ENCODE data around the gene SEZ6.

Gene SEZ6

GRCh38 chr17:28926366-28926765 lies 79.5 kb downstream of the SEZ6 start:
- no peak for DNase-seq (ENCODE audit: low read depth)
- no peak overlapping the region for H3K4me3 ChIP-seq (ENCODE audit: control insufficient read depth, low read depth, low read length)
- no peak for TF ChIP-seq CTCF (IDR thresholded peaks at IDR 0.05; ENCODE audit: control insufficient read depth, insufficient read depth, low read depth, low read length, missing control alignments)

- H3K4me3 ChIP-seq (ENCODE audit: control insufficient read depth, low read depth, low read length), result no peak overlapping the region
- peak; percentile 71 for DNase-seq (ENCODE audit: low read depth)
- TF ChIP-seq CTCF (IDR thresholded peaks at IDR 0.05; ENCODE audit: control insufficient read depth, insufficient read depth, low read depth, low read length, missing control alignments), result no peak
Measured at GRCh38 chr17:28925912-28926365, 79.9 kb downstream of the SEZ6 start.

- no peak for TF ChIP-seq CTCF (IDR thresholded peaks at IDR 0.05; ENCODE audit: control insufficient read depth, insufficient read depth, low read depth, low read length, missing control alignments)
- DNase-seq (ENCODE audit: low read depth), result no peak
- no peak overlapping the region for H3K4me3 ChIP-seq (ENCODE audit: control insufficient read depth, low read depth, low read length)
Measured at GRCh38 chr17:28920201-28920600, 85.6 kb downstream of the SEZ6 start.

- DNase-seq (ENCODE audit: low read depth), result no peak
- H3K4me3 ChIP-seq (ENCODE audit: control insufficient read depth, low read depth, low read length), result no peak overlapping the region
- TF ChIP-seq CTCF (IDR thresholded peaks at IDR 0.05; ENCODE audit: control insufficient read depth, insufficient read depth, low read depth, low read length, missing control alignments), result no peak
Measured at GRCh38 chr17:28918295-28918694, 87.5 kb downstream of the SEZ6 start.

- no peak for TF ChIP-seq CTCF (IDR thresholded peaks at IDR 0.05; ENCODE audit: control insufficient read depth, insufficient read depth, low read depth, low read length, missing control alignments)
- DNase-seq (ENCODE audit: low read depth), result no peak
- no peak overlapping the region for H3K4me3 ChIP-seq (ENCODE audit: control insufficient read depth, low read depth, low read length)
Measured at GRCh38 chr17:28917465-28917864, 88.4 kb downstream of the SEZ6 start.

- no peak for DNase-seq (ENCODE audit: low read depth)
- H3K4me3 ChIP-seq (ENCODE audit: control insufficient read depth, low read depth, low read length), result no peak overlapping the region
- no peak for TF ChIP-seq CTCF (IDR thresholded peaks at IDR 0.05; ENCODE audit: control insufficient read depth, insufficient read depth, low read depth, low read length, missing control alignments)
Measured at GRCh38 chr17:28917029-28917428, 88.8 kb downstream of the SEZ6 start.

Measured in AG09309 (cell line).